ENCODE measurements around the gene AFAP1.
A peak's percentile ranks its signal among the peaks of the same experiment; 100 is the strongest.

Gene AFAP1

DNA sequence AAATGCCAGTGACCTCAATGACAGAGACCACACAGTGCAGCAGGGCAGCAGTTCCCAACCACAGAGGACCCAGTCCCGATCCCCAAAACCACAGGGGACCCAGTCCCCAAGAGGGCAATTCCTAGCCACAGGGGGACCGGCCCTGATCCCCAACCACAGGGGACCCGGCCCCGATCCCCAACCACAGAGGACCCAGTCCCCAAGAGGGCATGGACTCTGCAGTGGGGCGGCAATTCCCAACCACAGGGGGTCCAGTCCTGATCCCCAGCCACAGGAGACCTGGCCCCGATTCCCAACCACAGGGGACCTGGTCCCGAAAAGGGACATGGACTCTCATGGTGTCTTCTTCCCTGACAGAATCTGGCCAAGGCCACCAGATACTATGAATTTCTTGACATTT lies 136.3 kb downstream of the AFAP1 start:
- DNase-seq, result no peak
- in situ Hi-C loops (cut with MboI; ENCODE audit: low pct_unique_long_range_greater_than_20kb, low sequenced_read_pairs), result no loop called here

DNA sequence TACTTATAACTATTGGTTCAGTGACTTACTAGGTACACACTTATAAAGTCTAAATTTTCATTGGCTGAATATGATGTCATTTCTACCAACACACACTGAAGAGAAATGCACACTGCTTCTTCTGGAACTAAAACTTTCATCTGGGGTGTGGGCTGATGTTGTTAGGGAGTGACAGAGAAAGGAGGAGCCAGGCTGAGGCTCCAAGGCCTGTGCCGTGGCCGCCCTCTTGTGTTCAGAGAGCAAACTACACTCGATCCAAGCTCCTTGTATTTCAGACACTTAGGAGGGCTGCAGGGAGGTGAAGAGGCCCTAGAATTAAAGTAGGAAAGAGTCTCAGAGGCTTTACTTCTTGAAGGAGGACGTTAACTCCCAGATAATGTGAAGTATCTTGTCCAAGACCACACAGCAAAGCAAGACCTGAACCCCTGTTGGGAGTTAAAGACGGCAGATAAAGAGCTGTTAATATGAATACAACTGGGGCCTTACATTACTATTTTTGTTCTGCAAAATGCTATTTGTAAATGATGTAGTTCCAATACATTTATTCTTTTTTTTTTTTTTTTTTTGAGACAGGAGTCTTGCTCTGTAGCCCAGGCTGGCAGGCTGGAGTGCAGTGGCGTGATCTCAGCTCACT lies 137.5 kb downstream of the AFAP1 start:
- in situ Hi-C loops (cut with MboI; ENCODE audit: low pct_unique_long_range_greater_than_20kb, low sequenced_read_pairs), result no loop called here
- peak; percentile 82 for DNase-seq

DNA sequence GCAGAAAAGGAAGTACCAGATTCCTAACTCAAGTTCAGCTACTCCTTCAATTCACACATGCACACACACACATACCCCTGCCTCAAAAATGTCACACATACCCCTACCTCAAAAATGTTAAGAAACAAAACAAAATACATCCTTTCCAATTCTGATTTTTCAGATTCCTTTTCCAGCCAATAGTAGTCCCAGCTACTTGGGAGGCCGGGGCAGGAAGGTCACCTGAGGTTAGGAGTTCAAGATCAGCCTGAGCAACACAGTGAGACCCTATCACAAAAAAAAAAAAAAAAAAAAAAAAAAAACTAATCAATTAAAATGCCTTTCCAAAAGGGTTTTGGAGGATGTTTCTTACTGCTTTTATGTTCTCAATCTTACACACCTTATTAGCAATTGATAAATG lies 138.0 kb downstream of the AFAP1 start:
- DNase-seq, result no peak
- in situ Hi-C loops (cut with MboI; ENCODE audit: low pct_unique_long_range_greater_than_20kb, low sequenced_read_pairs), result no loop called here

DNA sequence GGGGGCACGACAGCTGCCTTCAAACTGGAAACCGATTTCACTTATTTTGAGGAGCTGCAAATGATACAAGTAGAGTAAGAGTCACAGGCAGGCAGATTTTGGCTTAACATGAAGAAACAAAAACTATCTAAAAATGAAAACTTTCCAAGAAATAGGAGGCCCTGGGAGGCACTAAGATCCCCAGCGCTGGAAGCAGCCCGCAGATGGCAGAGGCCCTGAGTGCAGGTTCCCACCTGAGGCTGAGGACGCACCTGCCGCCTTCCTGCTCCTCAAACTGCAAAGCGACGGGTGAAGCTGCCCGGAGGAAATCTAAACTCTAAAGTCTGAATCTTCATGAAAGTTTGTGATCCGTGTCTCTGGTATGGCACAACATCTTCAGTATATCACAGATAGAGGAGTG lies 138.7 kb downstream of the AFAP1 start:
- no peak for DNase-seq
- in situ Hi-C loops (cut with MboI; ENCODE audit: low pct_unique_long_range_greater_than_20kb, low sequenced_read_pairs), result no loop called here

DNA sequence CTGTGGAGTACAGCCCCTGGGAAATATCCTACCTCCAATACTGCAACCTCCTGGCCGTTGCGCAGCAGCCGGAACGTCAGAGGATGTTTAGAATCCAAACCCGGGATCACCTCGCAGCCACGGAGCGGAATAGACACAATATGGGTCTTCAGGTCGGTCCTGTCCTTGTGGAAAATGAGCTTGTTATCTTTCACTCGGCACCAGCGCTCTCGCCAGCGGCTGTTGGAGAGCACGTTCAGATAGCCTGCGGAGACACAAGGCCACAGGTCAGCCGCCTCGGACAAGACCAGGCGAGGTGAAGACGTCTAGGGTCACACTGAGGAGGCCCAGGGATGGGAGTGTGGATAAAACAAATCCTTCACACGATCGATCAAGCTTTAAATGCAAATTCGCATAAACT lies 139.3 kb downstream of the AFAP1 start:
- in situ Hi-C loops (cut with MboI; ENCODE audit: low pct_unique_long_range_greater_than_20kb, low sequenced_read_pairs), result no loop called here
- no peak for DNase-seq

DNA sequence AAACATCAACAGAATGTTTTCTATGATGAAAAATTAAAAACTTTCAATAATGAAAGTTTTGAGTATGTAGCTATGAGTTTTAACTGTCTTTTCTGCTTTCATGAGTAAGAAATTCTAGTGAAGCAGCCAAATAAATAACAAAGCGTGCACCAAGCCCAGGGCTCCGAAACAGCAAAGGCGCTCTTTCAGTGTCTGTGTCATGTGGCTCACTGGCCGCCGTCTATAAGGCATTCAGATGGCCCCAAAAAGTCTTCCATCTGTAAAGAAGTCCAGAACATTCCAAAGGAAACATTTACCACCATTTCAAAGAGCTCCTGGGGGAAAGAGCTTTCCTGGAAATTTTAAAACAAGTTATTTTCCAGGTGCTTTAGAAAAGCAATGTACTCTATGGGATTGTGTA lies 139.9 kb downstream of the AFAP1 start:
- in situ Hi-C loops (cut with MboI; ENCODE audit: low pct_unique_long_range_greater_than_20kb, low sequenced_read_pairs), result no loop called here
- DNase-seq, result no peak

DNA sequence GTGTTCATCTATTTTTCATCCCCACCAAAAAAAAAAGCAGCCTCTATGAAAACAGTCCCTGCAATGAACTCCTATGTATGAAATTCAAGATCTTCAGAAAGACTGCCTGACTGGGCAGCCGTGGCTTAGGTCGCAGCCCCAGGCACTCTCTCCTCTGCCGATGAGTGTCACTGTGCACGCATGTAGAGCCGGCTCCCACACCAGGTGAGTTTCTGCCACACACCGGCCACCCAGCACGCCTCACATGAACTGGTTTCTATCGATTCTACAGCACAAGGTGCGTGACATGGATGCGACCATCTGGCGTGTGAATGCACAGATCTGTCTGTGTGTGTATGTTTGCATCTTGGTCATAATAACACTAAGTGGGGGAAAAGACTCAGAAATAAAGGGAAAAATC lies 140.4 kb downstream of the AFAP1 start:
- in situ Hi-C loops (cut with MboI; ENCODE audit: low pct_unique_long_range_greater_than_20kb, low sequenced_read_pairs), result no loop called here
- DNase-seq, result no peak

DNA sequence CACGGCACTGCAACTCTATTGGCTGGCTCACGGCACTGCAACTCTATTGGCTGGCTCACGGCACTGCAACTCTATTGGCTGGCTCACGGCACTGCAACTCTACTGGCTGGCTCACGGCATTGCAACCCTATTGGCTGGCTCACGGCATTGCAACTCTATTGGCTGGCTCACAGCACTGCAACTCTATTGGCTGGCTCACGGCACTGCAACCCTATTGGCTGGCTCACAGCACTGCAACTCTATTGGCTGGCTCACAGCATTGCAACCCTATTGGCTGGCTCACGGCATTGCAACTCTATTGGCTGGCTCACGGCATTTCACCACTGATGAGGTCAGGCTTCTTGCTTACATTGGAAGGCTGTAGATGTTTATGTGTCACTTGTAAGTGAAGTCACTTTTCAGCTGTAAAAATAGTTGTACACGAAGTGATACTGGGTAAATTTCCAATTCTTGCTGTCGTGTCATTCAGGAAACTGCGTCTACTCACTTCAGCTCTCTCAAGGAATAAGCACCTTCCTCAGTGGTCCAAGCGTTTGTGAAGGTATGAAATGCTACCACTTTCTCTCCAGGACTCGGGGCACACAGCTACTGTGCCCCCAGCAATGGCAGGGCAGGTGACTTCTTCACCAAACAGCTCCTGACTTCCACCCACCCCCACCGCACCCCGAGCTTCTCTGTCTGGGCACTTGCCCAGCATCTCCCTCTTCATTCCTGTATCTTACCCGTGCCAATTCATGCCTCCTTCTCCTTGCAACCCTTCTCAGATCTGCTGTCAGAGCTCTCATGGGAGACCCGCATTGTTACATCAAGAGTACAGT lies 141.3 kb downstream of the AFAP1 start:
- in situ Hi-C loops (cut with MboI; ENCODE audit: low pct_unique_long_range_greater_than_20kb, low sequenced_read_pairs), result no loop called here
- DNase-seq, result no peak

DNA sequence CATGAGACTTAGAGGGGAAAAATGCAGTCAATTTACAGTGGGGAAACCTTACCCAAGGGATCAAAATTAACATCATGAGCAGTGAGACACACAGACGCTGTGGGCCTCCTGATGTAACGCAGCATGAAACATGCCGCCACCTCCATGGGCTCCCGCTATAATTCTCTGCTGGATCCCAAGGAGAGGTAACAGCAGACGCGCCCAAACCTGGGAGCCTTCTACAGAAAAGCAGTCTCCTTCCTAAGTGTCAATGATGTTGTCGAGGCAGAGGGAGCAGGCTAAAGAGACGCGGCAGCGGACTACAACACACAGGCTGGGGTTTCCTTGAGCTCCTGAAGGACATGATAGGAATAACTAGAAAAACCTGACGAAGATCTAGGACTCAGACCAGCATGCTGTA lies 142.3 kb downstream of the AFAP1 start:
- in situ Hi-C loops (cut with MboI; ENCODE audit: low pct_unique_long_range_greater_than_20kb, low sequenced_read_pairs), result no loop called here
- no peak for DNase-seq

DNA sequence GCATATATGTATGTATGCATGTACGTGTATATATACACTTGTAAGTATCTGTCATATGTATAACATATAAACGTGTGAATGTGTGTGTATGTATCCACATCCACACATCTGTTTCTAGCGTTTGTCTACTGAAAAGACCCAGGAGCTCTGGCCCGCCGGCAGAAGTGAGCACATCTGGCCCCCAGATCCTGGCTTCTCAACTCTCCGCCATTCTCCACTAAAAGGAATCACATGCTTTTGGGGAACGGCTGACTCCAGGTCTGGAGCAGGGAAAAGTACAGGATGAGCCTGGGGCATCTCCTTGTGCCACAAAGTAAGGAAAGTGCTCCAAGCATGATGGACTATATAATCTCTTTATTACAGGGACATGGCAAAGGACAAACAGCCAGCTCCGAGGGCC lies 143.7 kb downstream of the AFAP1 start:
- no peak for DNase-seq
- in situ Hi-C loops (cut with MboI; ENCODE audit: low pct_unique_long_range_greater_than_20kb, low sequenced_read_pairs), result no loop called here

DNA sequence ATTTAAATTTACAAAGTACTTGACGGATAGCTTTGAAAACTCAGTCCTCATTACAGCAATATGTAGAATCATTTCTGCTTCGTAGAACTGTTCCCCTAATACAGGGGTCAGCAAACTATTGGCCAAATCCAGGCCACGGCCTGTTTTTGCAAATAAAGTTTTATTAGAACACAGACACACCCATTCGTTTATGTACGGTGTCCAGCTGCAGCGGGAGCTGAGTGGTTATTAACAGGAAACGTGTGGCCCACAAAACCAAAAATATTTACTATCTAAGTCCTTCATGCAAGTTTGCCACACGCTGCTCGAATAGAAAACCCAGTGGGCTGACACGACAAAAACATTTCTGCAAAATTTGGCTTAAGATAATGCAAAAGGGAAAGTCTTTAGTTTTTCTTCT lies 146.5 kb downstream of the AFAP1 start:
- in situ Hi-C loops (cut with MboI; ENCODE audit: low pct_unique_long_range_greater_than_20kb, low sequenced_read_pairs), result no loop called here
- DNase-seq, result no peak

DNA sequence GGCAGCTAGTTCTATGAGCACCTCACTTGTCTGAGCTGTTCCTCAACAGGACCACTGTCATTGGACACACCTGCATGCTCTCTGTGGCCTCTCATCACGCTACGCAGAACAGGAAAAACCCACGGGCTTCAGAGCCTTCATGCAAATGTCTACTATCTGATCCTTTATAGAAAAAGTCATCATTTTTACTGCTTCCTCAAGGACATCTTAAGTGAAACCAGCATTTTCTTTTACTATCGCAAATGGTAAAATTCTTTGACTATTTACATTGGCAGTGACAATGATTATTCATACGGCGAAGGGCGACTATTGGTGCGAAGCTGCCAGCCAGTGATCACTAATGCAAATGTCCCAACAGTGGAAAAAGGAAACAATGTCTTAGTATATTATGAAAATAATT lies 147.0 kb downstream of the AFAP1 start:
- DNase-seq, result no peak
- in situ Hi-C loops (cut with MboI; ENCODE audit: low pct_unique_long_range_greater_than_20kb, low sequenced_read_pairs), result no loop called here

DNA sequence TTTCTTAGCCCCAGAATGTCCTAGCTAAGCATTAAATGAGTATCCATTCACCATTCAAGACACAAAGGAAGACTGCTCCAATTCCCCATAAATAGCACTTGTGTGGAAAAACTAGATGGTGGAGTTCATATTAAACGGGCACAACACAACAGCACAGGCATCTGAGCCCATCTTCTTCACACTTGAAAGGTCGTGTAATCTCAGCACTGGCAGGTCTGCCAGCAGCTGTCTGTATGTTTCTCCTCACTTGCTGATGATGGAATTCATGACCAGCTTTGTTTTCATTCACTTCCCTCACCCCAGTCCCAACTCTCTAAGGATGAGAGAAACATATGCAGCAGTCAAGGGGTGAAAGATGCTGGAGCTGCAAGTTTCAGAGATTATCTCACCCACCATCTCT lies 148.7 kb downstream of the AFAP1 start:
- DNase-seq, result no peak
- in situ Hi-C loops (cut with MboI; ENCODE audit: low pct_unique_long_range_greater_than_20kb, low sequenced_read_pairs), result no loop called here

DNA sequence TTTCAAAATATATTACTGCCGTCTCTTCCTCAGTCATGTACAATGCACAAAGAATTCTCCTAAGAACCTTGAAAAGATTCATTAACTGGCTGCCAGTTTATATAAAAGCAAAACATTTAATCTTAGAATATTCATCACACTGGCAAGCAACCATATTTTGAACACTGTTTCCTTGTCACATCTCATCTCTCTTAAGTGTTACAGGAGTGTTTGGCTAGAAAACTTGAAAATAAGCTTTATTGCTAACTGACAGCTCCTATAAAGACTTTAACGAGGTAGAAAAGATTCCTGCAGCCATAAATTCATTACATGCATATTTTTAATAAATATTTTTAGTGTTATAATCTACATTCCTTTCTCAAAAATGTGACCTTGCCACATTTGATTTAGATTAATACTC lies 149.6 kb downstream of the AFAP1 start:
- in situ Hi-C loops (cut with MboI; ENCODE audit: low pct_unique_long_range_greater_than_20kb, low sequenced_read_pairs), result no loop called here
- no peak for DNase-seq

DNA sequence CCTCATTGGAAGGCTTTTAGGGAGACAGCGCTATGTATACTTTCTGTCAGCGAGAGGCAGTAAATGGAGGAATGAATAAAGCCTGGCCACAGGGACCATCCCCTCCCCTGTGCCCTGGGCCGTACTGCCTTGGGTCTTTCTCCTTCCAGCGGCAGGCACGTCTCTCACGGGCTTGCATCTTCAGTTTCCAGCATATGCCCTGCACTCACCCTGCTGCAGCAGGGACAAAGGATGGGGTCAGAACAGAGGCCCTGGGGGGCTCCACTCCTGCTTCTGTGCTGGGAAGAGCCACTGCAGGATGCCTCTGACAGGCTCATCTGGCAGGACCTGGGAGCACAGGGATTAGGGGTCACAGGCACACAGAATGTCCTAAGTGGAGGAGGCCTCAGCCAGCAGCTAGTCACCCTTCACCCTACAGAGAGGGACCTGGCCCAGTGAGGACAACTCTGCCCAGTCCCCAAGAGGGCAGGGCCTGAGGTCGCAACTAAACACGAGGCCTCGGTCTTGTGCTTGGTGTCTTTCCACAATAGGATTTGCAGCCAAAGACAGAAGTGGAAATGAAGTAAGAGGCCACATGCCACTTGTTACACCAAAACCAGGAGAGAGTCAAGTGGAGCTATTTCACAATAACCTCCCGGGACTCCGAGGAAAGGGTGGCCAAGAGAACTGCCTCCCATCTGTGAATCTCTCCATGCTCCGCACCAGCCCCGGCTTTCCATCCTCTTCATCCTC lies 150.8 kb downstream of the AFAP1 start:
- in situ Hi-C loops (cut with MboI; ENCODE audit: low pct_unique_long_range_greater_than_20kb, low sequenced_read_pairs), result no loop called here
- no peak for DNase-seq

DNA sequence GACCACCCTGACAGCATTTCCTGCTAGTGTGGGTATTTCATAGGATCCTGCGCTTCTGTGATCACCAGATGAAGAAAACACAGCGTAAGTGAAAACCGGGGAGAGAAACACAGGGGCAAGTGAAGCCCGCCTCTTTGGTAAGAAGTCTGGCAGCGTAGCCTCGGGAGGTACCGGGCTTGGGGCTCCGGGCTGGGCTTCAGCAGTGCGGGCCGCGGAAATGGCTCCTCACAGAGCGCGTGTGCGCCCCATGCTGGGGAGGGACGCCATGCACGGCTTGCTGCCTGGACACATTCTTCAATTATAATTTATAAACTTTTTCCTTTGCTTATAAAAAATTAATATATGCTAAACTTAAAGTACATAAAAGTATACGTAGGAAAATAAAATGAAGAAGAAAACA lies 151.5 kb downstream of the AFAP1 start:
- in situ Hi-C loops (cut with MboI; ENCODE audit: low pct_unique_long_range_greater_than_20kb, low sequenced_read_pairs), result no loop called here
- no peak for DNase-seq

DNA sequence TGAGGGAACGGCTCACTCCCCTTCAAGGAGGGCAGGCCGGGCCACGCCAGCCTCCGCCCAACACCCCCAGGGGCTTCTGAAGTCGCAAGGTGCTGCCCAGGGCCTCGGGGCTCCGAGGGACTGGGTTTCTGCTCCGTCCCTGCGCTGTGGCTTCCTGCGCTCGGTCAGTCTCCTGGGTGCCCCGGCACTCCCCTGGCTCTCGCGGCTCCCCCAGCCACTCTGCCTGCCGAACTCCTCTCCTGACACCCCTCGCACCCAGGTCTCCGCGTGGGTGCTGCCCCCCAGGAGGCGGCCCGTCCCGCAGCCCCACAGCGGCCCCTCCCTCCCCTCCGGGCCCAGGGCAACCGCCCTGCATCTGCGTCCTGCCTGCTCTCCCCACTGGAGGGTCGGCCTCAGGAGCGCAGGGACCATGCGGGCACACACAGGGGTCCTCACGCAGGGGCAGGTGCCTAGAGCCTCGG lies 151.9 kb downstream of the AFAP1 start:
- DNase-seq, result no peak
- in situ Hi-C loops (cut with MboI; ENCODE audit: low pct_unique_long_range_greater_than_20kb, low sequenced_read_pairs), result no loop called here

DNA sequence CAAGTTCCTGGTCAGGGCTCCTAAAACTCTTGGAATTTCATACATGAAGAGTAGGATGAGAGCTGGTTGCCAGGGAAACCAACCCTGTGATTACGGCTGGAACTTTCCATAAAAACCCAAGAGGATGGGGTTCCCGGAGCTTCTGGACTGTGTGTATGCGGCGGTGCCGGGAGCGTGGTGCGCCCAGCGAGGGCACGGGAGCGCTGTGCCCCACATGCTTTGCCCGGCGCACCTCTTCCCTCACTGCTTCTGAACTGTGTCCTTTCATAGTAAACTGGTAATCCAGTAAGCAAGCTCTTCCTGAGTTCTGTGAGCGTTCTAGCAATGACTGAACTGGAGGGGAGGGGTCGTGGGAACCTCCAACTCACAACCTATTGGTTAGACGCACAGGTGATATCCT lies 152.6 kb downstream of the AFAP1 start:
- in situ Hi-C loops (cut with MboI; ENCODE audit: low pct_unique_long_range_greater_than_20kb, low sequenced_read_pairs), result no loop called here
- no peak for DNase-seq

DNA sequence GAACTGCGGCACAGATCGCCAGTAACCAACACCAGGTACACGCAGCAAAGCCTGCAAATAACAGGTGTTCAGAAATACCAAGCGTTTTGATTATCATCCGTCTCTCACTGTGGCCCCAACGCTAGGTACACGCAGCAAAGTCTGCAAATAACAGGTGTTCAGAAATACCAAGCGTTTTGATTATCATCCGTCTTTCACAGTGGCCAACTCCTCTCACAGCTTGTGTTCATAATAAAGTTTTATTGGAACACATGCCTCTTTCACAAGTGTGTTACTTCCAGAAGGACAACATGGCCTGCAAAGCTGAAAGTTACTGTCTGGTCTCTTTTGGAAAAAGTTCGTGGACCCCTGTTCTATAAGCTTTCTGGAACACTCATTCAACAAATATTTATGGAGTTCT lies 153.1 kb downstream of the AFAP1 start:
- in situ Hi-C loops (cut with MboI; ENCODE audit: low pct_unique_long_range_greater_than_20kb, low sequenced_read_pairs), result no loop called here
- DNase-seq, result no peak

DNA sequence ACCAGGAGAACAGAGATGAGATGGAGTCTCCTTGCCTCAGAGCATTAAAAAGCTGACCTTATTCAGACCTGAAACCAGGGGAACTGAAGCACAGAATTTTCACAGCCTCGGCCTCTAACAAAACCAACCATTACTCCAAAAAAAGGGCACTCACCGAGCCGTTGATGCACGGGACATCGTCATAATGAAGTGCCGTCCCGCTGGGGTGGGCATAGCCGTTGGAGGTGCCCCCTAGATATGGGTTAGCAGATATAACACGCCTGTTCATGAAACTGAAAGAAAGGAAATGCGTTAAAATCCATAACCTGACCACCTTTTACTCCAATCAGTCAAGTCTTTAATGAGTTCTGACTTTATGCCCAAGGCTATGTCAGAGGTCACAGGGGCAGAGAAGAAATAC lies 153.6 kb downstream of the AFAP1 start:
- in situ Hi-C loops (cut with MboI; ENCODE audit: low pct_unique_long_range_greater_than_20kb, low sequenced_read_pairs), result no loop called here
- DNase-seq, result no peak

Data from KBM-7 (cell line).